Neutrophil (primary cell): ENCODE results near the gene TNPO3.
"Not testable (repeated sequence)": the region's sequence is repeated elsewhere in the genome, so short reads cannot be mapped to it uniquely, and the experiment has no call there.

Source experiments
- H3K27ac ChIP-seq: fragments of 200-600 bp; sonication (generic); 2 replicates; pipeline ENCODE4 v1.5.1; 2016; ENCODE audit warnings: mild to moderate bottlenecking, moderate library complexity
- H3K27me3 ChIP-seq: fragments of 200-600 bp; sonication (generic); 2 replicates; pipeline ENCODE4 v1.6.0; 2016; ENCODE audit warnings: mild to moderate bottlenecking
- H3K36me3 ChIP-seq: fragments of 200-600 bp; sonication (generic); 2 replicates; pipeline ENCODE4 v1.5.1; 2017
- H3K4me1 ChIP-seq, 2 experiments: fragments of 200-600 bp in 1 of 2; sonication (generic) in 1 of 2; 1 replicate in 1 of 2; 2 replicates in 1 of 2; pipeline versions ENCODE4 v1.5.1 to v1.6.1; 2013 to 2016; ENCODE audit warnings: low read depth in 1 of 2, low read length in 1 of 2, mild to moderate bottlenecking in 1 of 2, moderate library complexity in 1 of 2; ENCODE audit not compliant: control insufficient read depth in 1 of 2, insufficient read depth in 1 of 2
- H3K4me3 ChIP-seq, 2 experiments: fragments of 200-600 bp in 1 of 2; sonication (generic) in 1 of 2; 1 replicate in 1 of 2; 2 replicates in 1 of 2; pipeline ENCODE4 v1.5.1; 2013 to 2016; ENCODE audit warnings: low read depth in 1 of 2, low read length in 1 of 2, mild to moderate bottlenecking in 1 of 2, moderate library complexity in 1 of 2
- H3K9me3 ChIP-seq: fragments of 200-600 bp; sonication (generic); 2 replicates; pipeline ENCODE4 v1.5.1; 2016
- CTCF ChIP-seq: fragments of 200-600 bp; sonication (generic); IDR thresholded peaks from 2 replicates; pipeline ENCODE4 v1.5.1; 2016; ENCODE audit warnings: antibody characterized with exemption

TNPO3 gene

DNA sequence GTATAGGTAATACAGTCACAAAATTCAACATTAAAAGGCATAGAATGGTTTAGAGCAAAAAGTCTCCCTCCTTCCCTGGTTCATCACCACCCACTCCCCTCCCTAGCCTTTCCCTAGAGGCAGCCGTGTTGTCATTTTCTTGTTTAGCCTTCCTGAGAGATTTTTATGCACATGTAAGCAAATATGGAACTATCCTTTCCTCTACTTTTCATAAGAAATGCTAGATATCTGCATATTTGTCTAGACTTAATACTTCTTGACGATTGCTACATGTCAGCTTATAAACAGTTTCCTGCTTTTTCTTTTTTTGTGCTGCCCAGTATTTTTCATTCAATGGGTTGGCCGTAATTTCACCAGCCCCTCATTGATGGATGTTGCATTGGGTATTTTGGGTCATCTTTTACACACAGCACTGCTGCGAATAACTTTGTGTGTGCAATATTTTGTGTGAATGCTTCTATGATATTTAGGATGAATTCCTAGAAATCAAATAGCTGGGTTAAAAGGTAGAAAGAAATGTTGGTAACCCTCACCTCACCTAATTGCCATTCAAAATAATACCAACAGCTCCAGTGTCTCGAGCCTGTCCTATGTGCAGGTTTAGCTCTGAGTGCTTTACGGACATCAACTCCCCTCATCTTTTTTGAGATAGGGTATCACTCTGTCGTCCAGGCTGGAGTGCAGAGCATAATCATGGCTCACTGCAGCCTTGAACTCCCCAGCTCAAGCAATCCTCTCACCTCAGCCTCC is 110.2 kb downstream of the TNPO3 start:
- no peak overlapping the region for H3K27ac ChIP-seq
- TF ChIP-seq CTCF: no peak
- H3K9me3 ChIP-seq: no peaks in the 10 kb centered on the region
- no peak overlapping the region for H3K4me3 ChIP-seq
- H3K4me1 ChIP-seq: peaks cover 35 to 36% of the 10 kb centered on the region in 2 experiments
- H3K36me3 ChIP-seq: peaks cover 47% of the 10 kb centered on the region
- no peaks in the 10 kb centered on the region for H3K27me3 ChIP-seq

DNA sequence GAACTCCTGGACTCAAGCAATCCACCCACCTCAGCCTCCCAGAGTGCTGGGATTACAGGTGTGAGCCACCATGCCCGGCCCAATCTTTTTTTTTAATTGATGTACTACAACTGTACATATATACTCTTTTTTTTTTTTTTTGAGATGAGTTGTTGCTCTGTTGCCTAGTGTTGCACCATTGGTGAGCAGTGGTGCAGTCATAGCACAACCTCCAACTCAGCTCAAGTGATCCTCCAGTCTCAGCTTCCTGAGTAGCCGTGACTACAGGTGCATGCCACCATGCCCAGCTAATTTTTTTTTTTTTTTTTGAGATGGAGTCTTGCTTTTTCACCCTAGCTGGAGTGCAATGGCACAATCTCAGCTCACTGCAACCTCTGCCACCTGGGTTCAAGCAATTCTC is 111.7 kb downstream of the TNPO3 start:
- H3K4me1 ChIP-seq: peaks cover 34% of the 10 kb centered on the region in 2 experiments
- not testable (repeated sequence) for H3K27me3 ChIP-seq

GRCh38 chr7:128941946-128942526 is 112.9 kb downstream of the TNPO3 start:
- Histone ChIP-seq H3K4me3 (no peak overlapping the region), H3K36me3 (peaks cover 22% of the 10 kb centered on the region), H3K9me3 (no peaks in the 10 kb centered on the region), H3K27ac (no peak overlapping the region), H3K27me3 (no peaks in the 10 kb centered on the region), H3K4me1 (peaks cover 38 to 40% of the 10 kb centered on the region in 2 experiments)
- TF ChIP-seq CTCF: no peak

More for the DNA sequence above, 111.7 kb downstream of the TNPO3 start:
- H3K27ac ChIP-seq, H3K9me3 ChIP-seq, H3K4me3 ChIP-seq: not testable (repeated sequence)
- peaks cover 34% of the 10 kb centered on the region for H3K36me3 ChIP-seq

- peaks cover 15% of the 10 kb centered on the region for H3K36me3 ChIP-seq
Observed at GRCh38 chr7:128941323-128941890, 113.5 kb downstream of the TNPO3 start.

DNA sequence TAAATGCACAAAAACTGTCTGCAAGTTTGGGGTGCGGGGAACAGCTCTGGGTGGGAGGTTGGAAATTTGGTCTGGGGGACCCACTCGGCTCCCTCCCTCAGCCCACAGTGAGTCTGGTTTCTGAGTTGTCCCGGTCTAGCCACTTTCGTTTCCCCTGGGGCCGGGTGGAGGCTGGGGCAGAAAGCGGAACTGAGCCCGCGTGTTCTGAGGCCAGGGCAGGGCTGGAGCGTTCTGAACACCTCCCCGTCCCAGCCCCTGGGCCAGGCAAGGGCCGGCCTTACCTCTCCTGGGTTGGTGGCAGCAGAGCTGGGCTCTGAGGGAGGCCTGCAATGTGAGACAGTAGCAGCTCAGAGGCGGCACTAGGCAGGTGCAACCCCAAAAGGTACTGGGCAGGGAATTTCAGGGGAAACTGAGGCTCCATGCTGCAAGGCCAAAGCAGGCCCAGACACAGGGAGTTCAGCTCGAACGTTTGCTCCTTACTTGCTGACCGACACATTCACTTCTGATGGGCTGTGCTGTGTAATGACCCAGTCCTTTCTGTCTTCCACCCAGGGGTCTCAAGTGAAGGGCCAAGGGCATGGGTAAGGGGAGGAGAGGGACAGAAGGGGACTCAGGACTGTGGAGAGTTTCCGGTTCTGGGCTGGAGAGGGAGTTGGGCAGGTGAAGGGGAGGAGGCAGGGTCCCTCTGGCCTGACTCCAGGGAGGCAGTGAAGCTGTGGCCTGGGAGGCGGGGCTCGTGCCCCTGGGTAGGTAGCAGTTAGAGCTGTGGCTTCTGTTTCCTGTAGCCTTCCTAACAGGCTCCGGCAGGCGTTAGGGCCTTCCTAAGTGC is 114.2 kb downstream of the TNPO3 start:
- no peak for TF ChIP-seq CTCF
- no peaks in the 10 kb centered on the region for H3K9me3 ChIP-seq
- peaks cover 38 to 40% of the 10 kb centered on the region in 2 experiments for H3K4me1 ChIP-seq
- H3K27me3 ChIP-seq: no peaks in the 10 kb centered on the region
- H3K36me3 ChIP-seq: peaks cover 8% of the 10 kb centered on the region
- peak overlapping the region; percentile 82 for H3K27ac ChIP-seq
- peak overlapping the region; percentile 85 to 90 for H3K4me3 ChIP-seq

More at GRCh38 chr7:128941323-128941890, 113.5 kb downstream of the TNPO3 start:
- Histone ChIP-seq H3K4me3 (peak overlapping the region in 1 of 2 experiments; percentile 85), H3K4me1 (peaks cover 38 to 40% of the 10 kb centered on the region in 2 experiments), H3K9me3 (no peaks in the 10 kb centered on the region), H3K27me3 (no peaks in the 10 kb centered on the region), H3K27ac (peak overlapping the region; percentile 82)
- no peak for TF ChIP-seq CTCF
